NOMO-1 treated with dmso at 0.1 percent for 144 hours (cell line): ENCODE measurements around the gene KIAA1549.

Experiments
- DNase-seq: peaks from one replicate; lab custom pipeline; 2025; ENCODE audit not compliant: unreplicated experiment; lab: John Stamatoyannopoulos, UW

The KIAA1549 gene

GRCh38 chr7:138886501-138886917 is 94.7 kb downstream of the KIAA1549 start:
- peak; percentile 12 for DNase-seq

DNA sequence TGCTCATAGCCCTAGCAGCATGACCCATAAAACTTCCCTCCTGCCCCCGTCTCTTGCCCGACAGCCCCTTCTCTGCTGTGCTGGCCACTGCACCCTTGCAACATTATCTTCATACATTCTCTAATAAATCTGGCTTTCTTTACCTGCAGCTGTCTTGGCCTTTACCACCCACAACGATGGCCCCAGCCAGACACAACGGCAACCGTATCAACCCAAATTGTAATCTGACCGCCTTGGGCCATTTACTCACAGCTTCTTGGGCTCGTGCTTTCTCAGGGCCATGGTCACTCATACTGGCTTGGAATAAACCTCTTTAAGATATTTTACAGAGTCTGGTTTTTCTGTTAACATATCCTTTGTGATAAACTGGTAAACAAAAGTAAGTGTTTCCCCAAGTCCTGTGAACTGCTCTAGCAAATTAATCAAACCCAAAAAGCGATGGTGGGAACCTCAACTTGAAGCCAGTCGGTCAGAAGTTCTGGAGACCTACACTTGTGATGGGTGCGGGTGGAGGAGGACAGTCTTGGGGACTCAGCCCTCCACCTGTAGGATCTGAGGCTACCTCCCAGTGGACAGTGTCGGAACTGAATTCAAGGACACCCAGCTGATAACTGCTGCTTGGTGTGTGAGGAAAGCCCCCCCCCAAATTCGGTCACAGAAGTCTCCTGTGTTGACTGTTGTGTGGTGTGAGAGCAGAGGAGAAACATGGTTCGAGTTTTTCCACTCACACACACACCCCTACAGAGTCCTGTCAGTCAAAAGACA is 95.6 kb downstream of the KIAA1549 start:
- no peak for DNase-seq

DNA sequence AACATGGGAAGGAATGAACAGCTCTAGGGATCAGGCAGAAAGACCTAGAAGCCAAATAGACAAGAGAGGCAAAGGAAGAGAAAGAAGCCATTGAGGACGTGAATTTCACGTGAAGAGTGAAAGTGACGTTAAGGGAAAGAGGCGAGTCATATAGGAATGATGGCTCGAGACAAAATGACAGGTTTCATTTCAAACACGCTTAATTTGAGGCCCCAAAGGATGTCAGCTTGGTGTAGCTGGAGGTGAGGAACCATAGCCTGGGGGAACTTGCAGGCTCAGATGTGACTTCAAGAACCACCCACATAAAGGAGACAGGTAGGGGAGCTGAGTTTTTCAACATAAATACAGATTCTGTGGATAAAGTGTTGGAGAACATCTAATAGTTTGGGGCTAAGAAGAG is 98.9 kb downstream of the KIAA1549 start:
- no peak for DNase-seq

- DNase-seq, result no peak
These were observed 99.5 kb downstream of the KIAA1549 start for GRCh38 chr7:138881579-138882188.

- DNase-seq, result no peak
These were observed 100.2 kb downstream of the KIAA1549 start for GRCh38 chr7:138880881-138881578.

GRCh38 chr7:138879356-138879755 is 101.8 kb downstream of the KIAA1549 start:
- DNase-seq, result no peak

GRCh38 chr7:138878856-138879255 is 102.3 kb downstream of the KIAA1549 start:
- no peak for DNase-seq

DNA sequence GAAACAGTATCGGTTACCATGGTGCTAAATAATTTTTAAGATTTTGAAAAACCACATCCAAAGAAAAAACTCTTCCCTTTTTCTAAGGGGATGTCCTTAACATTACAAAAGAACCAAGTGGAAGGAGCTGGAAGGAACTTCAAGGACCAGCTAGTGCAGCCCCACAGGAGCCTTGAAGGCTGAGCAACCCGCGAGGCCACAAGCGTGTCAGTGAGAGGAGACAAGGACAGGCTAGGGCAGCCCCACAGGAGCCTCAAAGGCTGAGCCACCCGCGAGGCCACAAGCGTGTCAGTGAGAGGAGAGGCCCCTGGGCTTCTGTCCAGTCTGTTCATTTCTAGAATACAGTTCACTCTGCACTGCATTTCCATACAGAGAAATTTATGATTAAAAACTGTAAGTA is 103.1 kb downstream of the KIAA1549 start:
- DNase-seq, result no peak

DNA sequence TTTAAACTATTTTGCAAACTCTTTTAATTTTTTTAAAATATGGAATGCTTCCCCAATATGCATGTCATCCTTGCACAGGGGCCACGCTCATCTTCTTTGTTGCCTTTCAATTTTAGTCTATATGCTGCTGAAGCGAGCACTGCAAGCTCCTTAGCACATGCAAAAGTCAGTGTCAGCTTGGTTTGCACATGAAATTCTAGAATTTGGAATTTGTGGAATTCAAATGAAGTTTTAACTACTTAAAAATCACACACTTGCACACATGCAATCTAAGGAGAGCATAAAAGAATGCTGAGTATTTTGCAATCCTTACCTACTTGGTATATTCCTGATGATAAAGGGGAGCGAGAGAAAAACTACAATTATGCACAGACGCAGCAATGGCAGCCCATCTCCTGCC is 104.9 kb downstream of the KIAA1549 start:
- DNase-seq, result no peak

- DNase-seq, result no peak
These were observed 105.4 kb downstream of the KIAA1549 start for GRCh38 chr7:138875794-138876193.

GRCh38 chr7:138873220-138873892 is 107.8 kb downstream of the KIAA1549 start:
- no peak for DNase-seq

GRCh38 chr7:138872576-138872975 is 108.6 kb downstream of the KIAA1549 start:
- no peak for DNase-seq

GRCh38 chr7:138871814-138872090 is 109.4 kb downstream of the KIAA1549 start:
- DNase-seq, result no peak

GRCh38 chr7:138871065-138871813 is 110.0 kb downstream of the KIAA1549 start:
- DNase-seq, result no peak

GRCh38 chr7:138869353-138869752 is 111.8 kb downstream of the KIAA1549 start:
- no peak for DNase-seq

GRCh38 chr7:138868711-138869110 is 112.5 kb downstream of the KIAA1549 start:
- DNase-seq, result no peak

- no peak for DNase-seq
These were observed 113.4 kb downstream of the KIAA1549 start for GRCh38 chr7:138867744-138868143.

GRCh38 chr7:138866353-138866752 is 114.8 kb downstream of the KIAA1549 start:
- no peak for DNase-seq

DNA sequence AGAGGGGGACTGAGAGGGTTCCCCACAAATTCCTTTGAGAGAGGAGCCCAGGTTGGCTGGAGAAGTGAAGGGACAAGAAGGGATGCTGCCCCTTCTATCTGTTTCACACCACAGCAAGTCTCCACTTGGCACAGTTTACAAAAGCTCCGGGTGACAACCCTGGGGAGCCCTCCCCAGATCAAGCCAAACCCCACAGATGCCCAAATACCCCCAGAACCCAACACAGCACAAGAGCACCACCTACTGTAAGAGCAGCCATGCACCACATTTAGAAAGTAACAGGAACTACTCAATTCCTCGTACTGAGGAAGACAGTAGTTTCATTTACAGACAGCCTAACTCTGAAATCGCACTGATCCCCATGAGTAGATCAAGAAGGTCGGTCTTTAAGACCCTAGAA is 115.3 kb downstream of the KIAA1549 start:
- DNase-seq, result peak; percentile 1

DNA sequence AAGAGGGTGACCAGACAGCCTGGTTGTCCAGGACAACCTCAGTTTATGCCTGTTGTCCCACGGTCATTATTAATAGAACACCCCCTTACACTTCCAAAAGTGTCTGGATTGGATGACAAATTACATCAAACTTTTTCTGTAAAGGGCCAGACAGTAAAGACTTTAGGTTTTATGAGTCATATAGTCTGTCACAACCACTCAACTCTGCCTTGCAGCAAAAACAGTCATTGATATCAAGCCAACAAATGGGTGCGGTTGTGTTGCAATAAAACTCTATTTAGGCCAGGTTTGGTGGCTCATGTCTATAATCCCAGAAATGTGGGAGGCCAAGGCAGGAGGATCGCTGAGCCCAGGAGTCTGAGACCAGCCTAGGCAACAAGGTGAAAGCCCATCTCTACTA is 116.5 kb downstream of the KIAA1549 start:
- peak; percentile 7 for DNase-seq

DNA sequence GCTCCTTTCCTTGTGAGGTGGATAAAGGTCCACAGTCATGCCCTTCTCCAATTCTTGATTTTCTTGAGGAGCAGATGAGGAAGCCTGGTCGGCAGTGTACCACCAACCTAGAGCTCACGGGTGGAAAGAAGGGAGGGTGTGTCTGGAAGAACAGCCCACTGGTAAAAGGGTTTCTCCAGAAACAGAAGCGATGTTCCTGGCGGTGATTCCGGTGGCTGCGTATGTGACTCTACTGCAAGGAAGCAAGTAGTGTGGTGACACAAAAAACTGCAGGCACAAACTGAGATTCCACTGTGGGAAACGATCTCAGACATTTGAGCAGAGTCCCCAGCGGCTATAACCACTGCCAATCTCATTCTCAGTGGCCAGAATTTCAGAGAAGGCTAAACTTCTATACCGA is 117.3 kb downstream of the KIAA1549 start:
- no peak for DNase-seq
